Esophagus squamous epithelium (tissue), 5 donors: ENCODE measurements around the gene DSCAML1. TPM values are rescaled to one million over a fixed set of nuclear protein-coding genes. Genes with fewer than 3 reads are reported as not detected.

Source experiments
- DNase-seq: peaks from one replicate; lab custom pipeline; 2025; lab: John Stamatoyannopoulos, UW
- H3K27ac ChIP-seq, 4 donors: fragments of 200-600 bp; sonication (generic); one replicate each; pipeline ENCODE4 v1.5.1; 2016 to 2019; ENCODE audit warnings: mild to moderate bottlenecking in 1 of 4
- H3K27me3 ChIP-seq, 4 donors: fragments of 200-600 bp; sonication (generic); 1 replicate in 3 of 4; 2 replicates in 1 of 4; pipeline versions ENCODE4 v1.5.1 to v1.6.0; 2017 to 2021; ENCODE audit warnings: antibody characterized with exemption in 1 of 4
- H3K36me3 ChIP-seq, 3 donors: fragments of 200-600 bp; sonication (generic); one replicate each; pipeline ENCODE4 v1.5.1; 2016 to 2019
- H3K4me1 ChIP-seq, 3 donors: fragments of 200-600 bp; sonication (generic); one replicate each; pipeline ENCODE4 v1.5.1; 2017 to 2019
- H3K4me3 ChIP-seq, 4 donors: fragments of 200-600 bp; sonication (generic); 1 replicate in 3 of 4; 2 replicates in 1 of 4; pipeline ENCODE4 v1.5.1; 2016 to 2019; ENCODE audit warnings: mild to moderate bottlenecking in 2 of 4, moderate library complexity in 1 of 4
- H3K9me3 ChIP-seq, 3 donors: fragments of 200-600 bp; sonication (generic); one replicate each; pipeline ENCODE4 v1.5.1; 2016 to 2019
- POLR2A ChIP-seq, 4 donors: fragments of 450-650 bp; IDR thresholded peaks; one replicate each; pipeline ENCODE4 v1.6.1; 2017; ENCODE audit warnings: antibody characterized with exemption in 4 of 4, mild to moderate bottlenecking in 4 of 4, moderate library complexity in 3 of 4
- WGBS, 2 donors: methylation state at CpG; one replicate each; pipeline ENCODE4 v1.1.5; 2018; 5-methylcytosine and 5-hydroxymethylcytosine counted together
- intact Hi-C: fragments of 100-400 bp; cut with DNase I; formaldehyde crosslinking; loops from one replicate; pipeline ENCODE4 v1.15.0; 2022
- total RNA-seq, 4 donors: library from RNA; depleted of rRNA; stranded (reverse); fragments of >200 nt; gene quantifications; one replicate each; pipeline ENCODE4 v1.1.0, GENCODE V29; 2016
- TF ChIP-seq, protein P1 (sequence below), 6 experiments: fragments of 450-650 bp in 4 of 6; fragments of 200-600 bp in 2 of 6; sonication (generic) in 2 of 6; IDR thresholded peaks; one replicate each; pipeline ENCODE4 v1.5.1; 2016 to 2019; ENCODE audit warnings: antibody characterized with exemption in 6 of 6, mild to moderate bottlenecking in 4 of 6, moderate library complexity in 4 of 6
- donor health status: DM: yes; HTN: yes; CAD: no.

DSCAML1 gene
- total RNA-seq, 4 donors from 2014 or later, result 0.04 to 0.19 TPM; not detected in 2

GRCh38 chr11:117780456-117780855 lies 16.6 kb downstream of the DSCAML1 start:
- Histone ChIP-seq H3K27ac (no peak overlapping the region), H3K4me1 (no peaks in the 10 kb centered on the region), H3K4me3 (no peak overlapping the region), H3K36me3 (no peaks in the 10 kb centered on the region), H3K27me3 (peaks cover 0 to 88% (median 0%) of the 10 kb centered on the region in 4 donors), H3K9me3 (no peaks in the 10 kb centered on the region)
- intact Hi-C loops, result no loop called here
- WGBS, 2 donors, result 86 to 100% methylated on average over 2 to 18 of the region's 26 CpGs
- DNase-seq, result no peak
- TF ChIP-seq, protein P1, sequence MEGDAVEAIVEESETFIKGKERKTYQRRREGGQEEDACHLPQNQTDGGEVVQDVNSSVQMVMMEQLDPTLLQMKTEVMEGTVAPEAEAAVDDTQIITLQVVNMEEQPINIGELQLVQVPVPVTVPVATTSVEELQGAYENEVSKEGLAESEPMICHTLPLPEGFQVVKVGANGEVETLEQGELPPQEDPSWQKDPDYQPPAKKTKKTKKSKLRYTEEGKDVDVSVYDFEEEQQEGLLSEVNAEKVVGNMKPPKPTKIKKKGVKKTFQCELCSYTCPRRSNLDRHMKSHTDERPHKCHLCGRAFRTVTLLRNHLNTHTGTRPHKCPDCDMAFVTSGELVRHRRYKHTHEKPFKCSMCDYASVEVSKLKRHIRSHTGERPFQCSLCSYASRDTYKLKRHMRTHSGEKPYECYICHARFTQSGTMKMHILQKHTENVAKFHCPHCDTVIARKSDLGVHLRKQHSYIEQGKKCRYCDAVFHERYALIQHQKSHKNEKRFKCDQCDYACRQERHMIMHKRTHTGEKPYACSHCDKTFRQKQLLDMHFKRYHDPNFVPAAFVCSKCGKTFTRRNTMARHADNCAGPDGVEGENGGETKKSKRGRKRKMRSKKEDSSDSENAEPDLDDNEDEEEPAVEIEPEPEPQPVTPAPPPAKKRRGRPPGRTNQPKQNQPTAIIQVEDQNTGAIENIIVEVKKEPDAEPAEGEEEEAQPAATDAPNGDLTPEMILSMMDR (IDR thresholded peaks at IDR 0.05), result no peak
- TF ChIP-seq POLR2A (IDR thresholded peaks at IDR 0.05), result no peak

DNA sequence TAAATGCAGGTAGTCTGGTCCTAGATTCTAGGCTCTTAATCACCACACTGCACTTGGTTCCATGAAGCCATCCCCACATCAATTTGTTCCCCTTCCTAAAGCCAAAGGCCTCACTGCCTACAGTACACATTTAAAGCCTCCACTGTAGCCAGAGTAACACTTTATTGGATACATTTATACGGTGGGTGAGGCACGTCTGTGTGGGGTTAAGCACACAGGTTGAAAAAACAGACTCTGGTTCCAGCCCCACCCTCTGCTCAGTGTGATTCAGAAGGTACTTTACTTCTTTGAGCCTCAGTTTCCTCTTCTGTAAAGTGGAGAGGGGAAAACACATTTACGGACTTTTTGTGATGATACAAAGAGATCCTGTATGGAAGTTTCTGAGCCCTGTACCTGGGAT lies 22.5 kb downstream of the DSCAML1 start:
- 77 to 84% methylated on average over 3 of the region's 3 CpGs for WGBS, 2 donors
- no peak overlapping the region for H3K4me3 ChIP-seq
- intact Hi-C loops, result no loop called here
- H3K9me3 ChIP-seq, result no peaks in the 10 kb centered on the region
- H3K27me3 ChIP-seq, result peaks cover 0 to 54% (median 0%) of the 10 kb centered on the region in 4 donors
- H3K36me3 ChIP-seq, result no peaks in the 10 kb centered on the region
- no peak overlapping the region for H3K27ac ChIP-seq
- no peak for DNase-seq
- no peak for TF ChIP-seq POLR2A (IDR thresholded peaks at IDR 0.05)
- TF ChIP-seq, protein P1 (IDR thresholded peaks at IDR 0.05), result no peak
- H3K4me1 ChIP-seq, result no peaks in the 10 kb centered on the region

DNA sequence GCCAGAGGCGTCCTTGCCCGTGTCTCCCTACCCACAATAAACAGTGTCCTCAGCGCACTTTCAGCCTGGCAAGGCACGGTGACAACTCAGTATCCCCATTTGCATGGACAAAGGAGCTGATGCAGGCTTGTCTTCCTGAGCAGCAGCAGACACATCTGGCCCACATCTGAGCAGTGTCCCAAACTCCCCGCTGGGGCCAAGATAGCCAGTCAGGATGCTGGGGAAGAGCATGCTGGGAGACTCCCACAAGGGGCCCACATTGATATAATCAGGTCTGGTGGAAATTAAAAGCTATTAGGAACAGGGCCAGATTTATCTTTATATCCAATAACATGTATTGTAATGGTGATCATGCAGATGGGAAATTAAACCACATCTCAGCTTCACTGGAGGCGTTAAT lies 24.7 kb downstream of the DSCAML1 start:
- DNase-seq, result no peak
- H3K9me3 ChIP-seq, result no peaks in the 10 kb centered on the region
- 89 to 90% methylated on average over 5 to 6 of the region's 6 CpGs for WGBS, 2 donors
- H3K36me3 ChIP-seq, result no peaks in the 10 kb centered on the region
- no peaks in the 10 kb centered on the region for H3K4me1 ChIP-seq
- no peak overlapping the region for H3K4me3 ChIP-seq
- H3K27ac ChIP-seq, result no peak overlapping the region
- peaks cover 0 to 43% (median 0%) of the 10 kb centered on the region in 4 donors for H3K27me3 ChIP-seq
- TF ChIP-seq POLR2A (IDR thresholded peaks at IDR 0.05), result no peak
- TF ChIP-seq, protein P1 (IDR thresholded peaks at IDR 0.05), result no peak
- intact Hi-C loops, result no loop called here

DNA sequence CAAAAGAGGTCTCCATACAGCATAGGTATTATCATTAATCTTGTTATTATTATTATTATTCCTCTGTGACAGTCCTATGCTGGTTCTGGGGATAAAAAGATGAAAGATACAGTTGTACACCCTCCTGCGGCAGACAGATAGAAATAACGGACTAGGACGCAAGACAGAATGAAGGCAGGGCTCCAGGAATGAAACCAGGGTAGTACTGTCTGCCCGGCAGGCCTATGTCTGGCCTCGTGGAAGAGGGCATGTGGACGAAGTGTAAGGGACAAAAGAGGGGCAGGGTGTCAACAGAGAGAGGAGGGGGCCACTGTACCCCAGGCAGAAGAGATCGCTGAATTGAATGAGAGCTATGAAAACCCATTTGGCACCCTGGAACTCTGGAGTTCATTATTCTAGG lies 25.2 kb downstream of the DSCAML1 start:
- no peaks in the 10 kb centered on the region for H3K4me1 ChIP-seq
- H3K27ac ChIP-seq, result no peak overlapping the region
- no peak for TF ChIP-seq POLR2A (IDR thresholded peaks at IDR 0.05)
- TF ChIP-seq, protein P1 (IDR thresholded peaks at IDR 0.05), result no peak
- intact Hi-C loops, result no loop called here
- H3K4me3 ChIP-seq, result no peak overlapping the region
- H3K36me3 ChIP-seq, result no peaks in the 10 kb centered on the region
- DNase-seq, result no peak
- 86 to 88% methylated on average over 7 of the region's 7 CpGs for WGBS, 2 donors
- H3K27me3 ChIP-seq, result peaks cover 0 to 45% (median 0%) of the 10 kb centered on the region in 4 donors
- no peaks in the 10 kb centered on the region for H3K9me3 ChIP-seq

- Histone ChIP-seq H3K27me3 (peaks cover 0 to 44% (median 0%) of the 10 kb centered on the region in 4 donors), H3K4me1 (no peaks in the 10 kb centered on the region), H3K36me3 (no peaks in the 10 kb centered on the region), H3K4me3 (no peak overlapping the region), H3K27ac (no peak overlapping the region), H3K9me3 (no peaks in the 10 kb centered on the region)
- no peak for DNase-seq
- intact Hi-C loops, result no loop called here
- TF ChIP-seq POLR2A (IDR thresholded peaks at IDR 0.05), result no peak
- TF ChIP-seq, protein P1 (IDR thresholded peaks at IDR 0.05), result no peak
- WGBS, 2 donors, result 77 to 83% methylated on average over 4 to 6 of the region's 6 CpGs
Observed at GRCh38 chr11:117771197-117771596, 25.8 kb downstream of the DSCAML1 start.
